Measurements from ENCODE around the gene SEMA5A.

The SEMA5A gene

GRCh38 chr5:9549941-9550340 is 4.1 kb upstream of the SEMA5A start:
- no peak for DNase-seq (ENCODE audit: low read depth)

- no peak for DNase-seq (ENCODE audit: low read depth)
Observed at GRCh38 chr5:9547122-9547947, 1.5 kb upstream of the SEMA5A start.

- no peak for DNase-seq (ENCODE audit: low read depth)
Observed at GRCh38 chr5:9545136-9545991, 511 bp downstream of the SEMA5A start.

GRCh38 chr5:9544502-9545135 is 1.3 kb downstream of the SEMA5A start:
- no peak for DNase-seq (ENCODE audit: low read depth)

DNA sequence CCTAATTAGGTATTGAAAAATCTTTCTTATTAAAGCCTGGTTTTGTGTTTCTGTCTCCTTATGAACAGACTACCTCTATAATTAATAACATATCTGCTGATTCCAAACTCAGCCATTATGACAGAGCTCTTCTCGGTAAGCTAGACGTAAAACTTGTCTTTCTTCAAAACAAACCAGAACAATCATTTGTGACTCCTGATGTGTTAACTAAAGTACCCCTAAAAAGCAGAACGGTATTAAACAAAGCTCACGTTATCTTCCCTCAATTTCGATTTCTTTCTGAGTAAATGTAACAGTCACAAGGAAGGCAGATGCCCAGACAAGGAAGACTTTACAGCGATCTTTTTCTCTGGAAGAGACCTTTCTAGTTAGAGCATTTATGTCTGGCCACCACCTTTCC is 1.8 kb downstream of the SEMA5A start:
- no peak for DNase-seq (ENCODE audit: low read depth)

GRCh38 chr5:9543311-9543920 is 2.5 kb downstream of the SEMA5A start:
- DNase-seq (ENCODE audit: low read depth): no peak

- DNase-seq (ENCODE audit: low read depth): no peak
Observed at GRCh38 chr5:9540791-9541190, 5.1 kb downstream of the SEMA5A start.

- no peak for DNase-seq (ENCODE audit: low read depth)
Observed at GRCh38 chr5:9538504-9538903, 7.4 kb downstream of the SEMA5A start.

DNA sequence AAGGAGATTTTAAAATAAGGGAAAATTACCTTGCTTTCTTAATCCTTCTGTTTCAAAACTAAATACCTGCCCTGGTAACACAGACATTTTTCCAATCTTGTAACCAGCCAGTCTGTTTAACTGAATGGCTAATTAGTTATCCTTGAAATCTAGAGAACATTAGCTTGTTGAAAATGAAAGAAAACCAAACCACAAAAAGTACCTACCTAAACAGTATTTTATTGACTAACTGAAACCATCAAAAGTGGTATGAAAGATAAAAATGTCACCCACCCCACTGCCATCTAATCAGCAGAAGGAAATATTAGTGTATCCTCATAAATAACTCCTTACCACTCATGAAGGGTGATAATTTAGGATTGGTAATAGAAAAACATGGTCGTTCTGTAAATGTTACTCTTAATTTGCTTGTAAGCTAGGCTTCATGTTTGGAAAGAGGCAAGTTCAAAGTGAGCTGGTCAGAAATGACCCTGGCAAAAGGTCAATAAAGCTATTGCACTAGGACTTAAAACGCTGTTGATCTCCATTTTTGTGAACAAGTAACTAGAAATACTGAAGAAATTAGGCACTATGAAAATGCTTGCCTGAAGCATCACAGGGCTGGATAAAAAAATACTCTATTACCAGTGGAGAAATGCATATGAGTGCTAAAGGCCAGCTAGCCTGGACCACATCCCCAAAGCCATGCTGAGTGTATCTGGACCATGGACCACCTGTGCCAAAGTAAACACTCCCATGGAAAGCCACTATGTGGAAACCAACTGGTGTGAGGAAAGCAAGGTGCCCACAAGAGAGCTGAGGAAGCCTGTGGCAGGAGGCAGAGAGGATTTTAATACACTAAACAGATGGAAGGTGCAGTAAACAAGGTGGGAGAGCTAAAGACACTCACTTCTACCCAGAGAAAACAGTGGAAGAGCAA is 8.4 kb downstream of the SEMA5A start:
- DNase-seq (ENCODE audit: low read depth): no peak

- no peak for DNase-seq (ENCODE audit: low read depth)
Observed at GRCh38 chr5:9536717-9537116, 9.2 kb downstream of the SEMA5A start.

- DNase-seq (ENCODE audit: low read depth): no peak
Observed at GRCh38 chr5:9534881-9535517, 10.9 kb downstream of the SEMA5A start.

DNA sequence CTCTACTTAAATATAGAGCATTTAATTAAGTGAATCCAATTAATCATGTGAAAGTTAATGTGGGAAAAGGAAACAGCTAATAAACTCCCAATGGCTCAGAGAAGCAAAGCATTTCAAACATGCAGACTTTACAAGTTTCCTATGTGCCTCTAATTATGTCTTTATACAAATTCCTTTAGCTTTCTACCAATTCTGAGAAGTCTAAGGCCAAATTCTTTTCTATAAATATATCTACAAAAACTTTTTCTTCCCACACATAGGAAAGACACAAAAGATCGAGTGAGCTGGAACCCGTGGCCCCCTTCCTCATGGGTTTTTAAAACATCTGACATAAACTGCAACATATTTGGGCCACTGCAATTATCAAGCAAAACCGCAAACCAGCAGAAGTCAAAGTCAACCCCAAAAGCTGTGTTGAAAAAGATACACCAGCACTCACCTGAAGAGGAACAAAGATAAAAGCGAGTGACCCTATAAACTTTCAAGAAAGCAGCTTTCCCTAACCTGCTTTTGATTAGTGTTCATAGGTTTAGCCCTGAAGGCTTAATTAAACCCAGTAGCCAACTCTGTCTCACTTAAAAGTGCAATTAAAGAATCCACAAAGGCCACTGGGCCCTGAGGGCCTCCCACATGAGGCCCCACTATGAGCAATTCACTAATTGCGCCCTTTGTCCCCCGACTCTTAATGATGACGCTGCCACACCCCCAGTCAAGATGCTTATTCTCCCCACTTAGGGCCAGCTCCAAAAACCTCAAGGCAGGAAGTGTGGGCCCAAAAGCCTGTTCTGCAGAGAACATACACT is 12.1 kb downstream of the SEMA5A start:
- DNase-seq (ENCODE audit: low read depth): no peak

DNA sequence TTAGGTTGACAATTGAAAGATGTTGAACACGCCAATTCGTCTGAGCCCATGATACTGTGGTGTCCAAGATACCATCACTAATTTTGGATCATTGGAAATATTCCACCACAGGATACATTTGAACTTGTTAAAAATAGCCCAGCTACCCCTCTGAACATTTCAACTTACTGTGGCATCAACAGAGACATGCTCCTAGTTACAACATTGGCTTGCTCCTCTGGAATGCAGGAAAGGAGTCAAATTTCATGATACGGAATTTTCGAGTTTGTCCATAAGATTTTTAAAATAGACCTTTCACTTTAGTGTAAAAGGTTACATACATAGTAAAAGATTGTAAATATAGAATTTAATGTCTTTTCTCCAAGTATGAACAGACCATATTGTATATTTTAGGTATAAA is 12.8 kb downstream of the SEMA5A start:
- no peak for DNase-seq (ENCODE audit: low read depth)

DNA sequence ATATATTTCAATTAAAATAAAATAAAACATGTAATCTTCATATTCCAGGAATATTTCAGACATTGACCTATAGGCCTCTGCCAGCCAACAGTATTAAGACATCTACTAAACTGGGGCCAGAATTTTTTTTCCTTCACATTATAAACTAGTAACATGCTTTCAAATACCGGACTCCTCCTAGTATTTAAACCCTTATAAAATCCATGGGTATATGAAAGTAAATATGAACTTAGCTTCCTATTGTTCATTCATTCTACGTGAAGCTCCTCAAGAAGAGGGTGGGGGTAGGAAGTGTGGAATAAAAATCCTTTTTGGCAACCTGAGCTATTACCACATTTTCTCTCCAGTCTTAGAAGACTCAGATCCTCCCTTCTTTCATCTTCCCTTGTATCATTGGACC is 16.4 kb downstream of the SEMA5A start:
- no peak for DNase-seq (ENCODE audit: low read depth)

DNA sequence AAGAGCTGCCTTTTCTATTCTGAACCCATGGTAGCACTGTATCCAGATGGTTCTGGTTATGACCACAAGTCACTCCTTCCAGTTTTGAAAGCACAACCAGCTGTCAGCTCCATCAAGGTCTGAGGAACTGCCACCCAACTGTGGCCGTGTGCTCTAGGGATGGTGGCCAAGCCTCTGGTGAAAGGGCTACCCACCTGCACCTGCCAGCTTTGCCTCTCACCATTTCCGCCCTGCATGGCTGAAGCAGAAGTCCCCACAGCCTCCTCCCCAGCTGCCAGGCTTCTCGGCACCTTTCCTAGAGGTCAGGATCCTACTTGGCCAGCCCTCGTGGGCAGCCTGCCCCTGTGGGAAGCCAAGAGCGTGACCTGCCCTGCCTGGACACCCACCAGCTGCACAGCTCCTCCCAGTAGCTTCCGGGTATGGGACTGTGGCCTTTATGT is 16.8 kb downstream of the SEMA5A start:
- no peak for DNase-seq (ENCODE audit: low read depth)

DNA sequence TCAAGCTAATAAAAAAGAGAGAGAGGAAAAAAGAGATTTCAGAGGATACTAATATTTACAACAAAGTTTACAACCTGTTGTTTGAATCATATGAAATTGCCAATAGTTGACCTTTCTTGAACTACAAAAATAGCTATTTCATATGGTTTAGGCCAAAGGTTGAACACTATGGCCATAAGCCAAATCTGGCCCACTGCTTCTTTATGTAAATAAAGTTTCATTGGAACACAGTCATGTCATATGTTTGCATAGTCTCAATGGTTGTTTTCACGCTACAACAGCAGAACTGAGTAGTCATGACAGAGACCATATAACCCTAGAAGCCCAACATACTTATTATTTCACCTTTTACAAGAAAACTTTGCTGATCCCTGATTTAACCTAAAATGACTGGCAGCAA is 20.9 kb downstream of the SEMA5A start:
- no peak for DNase-seq (ENCODE audit: low read depth)

- no peak for DNase-seq (ENCODE audit: low read depth)
Observed at GRCh38 chr5:9523090-9523823, 22.6 kb downstream of the SEMA5A start.

DNA sequence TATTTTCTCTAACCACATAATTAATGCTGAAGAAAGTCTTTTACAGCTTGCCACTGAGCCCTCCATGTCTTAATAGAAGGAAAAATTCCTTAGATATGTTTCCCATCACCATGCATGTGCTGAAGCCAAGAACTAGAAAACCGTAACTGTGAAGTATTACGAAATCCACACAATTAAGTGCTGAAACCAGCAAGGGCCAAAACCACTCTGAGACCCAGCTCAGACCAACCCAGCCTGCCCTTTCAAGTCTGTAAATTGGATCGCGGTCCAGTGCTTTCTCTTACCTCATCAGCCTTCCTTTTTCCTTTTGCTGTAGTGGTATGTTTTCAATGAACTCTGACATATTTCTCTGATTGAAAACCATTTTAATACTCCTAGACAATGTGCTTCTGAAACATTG is 26.3 kb downstream of the SEMA5A start:
- DNase-seq (ENCODE audit: low read depth): no peak

- no peak for DNase-seq (ENCODE audit: low read depth)
Observed at GRCh38 chr5:9516591-9516990, 29.3 kb downstream of the SEMA5A start.

Measured in activated T-helper 9 cell treated with anti-CD3 and anti-CD28 coated beads, Interleukin-2, amount 50 U/mL, for 16 hours (primary cell).